ENCODE measurements around the gene SBNO2.
"Not testable (repeated sequence)": the region's sequence is repeated elsewhere in the genome, so short reads cannot be mapped to it uniquely, and the experiment has no call there.

SBNO2 gene

GRCh38 chr19:1173845-1174809 is at the start of gene SBNO2:
Gene SBNO2 (minus strand): TSS chr19:1174268. CDS start chr19:1154276, 19,992 bp downstream.
- in situ Hi-C loops (cut with HindIII; ENCODE audit: low sequenced_read_pairs) = no loop called here

- in situ Hi-C loops (cut with HindIII; ENCODE audit: low sequenced_read_pairs) = no loop called here
These were observed 49.2 kb upstream of the SBNO2 start for GRCh38 chr19:1223018-1223855.

GRCh38 chr19:1222394-1222793 is 48.3 kb upstream of the SBNO2 start:
- in situ Hi-C loops (cut with HindIII; ENCODE audit: low sequenced_read_pairs) = no loop called here

DNA sequence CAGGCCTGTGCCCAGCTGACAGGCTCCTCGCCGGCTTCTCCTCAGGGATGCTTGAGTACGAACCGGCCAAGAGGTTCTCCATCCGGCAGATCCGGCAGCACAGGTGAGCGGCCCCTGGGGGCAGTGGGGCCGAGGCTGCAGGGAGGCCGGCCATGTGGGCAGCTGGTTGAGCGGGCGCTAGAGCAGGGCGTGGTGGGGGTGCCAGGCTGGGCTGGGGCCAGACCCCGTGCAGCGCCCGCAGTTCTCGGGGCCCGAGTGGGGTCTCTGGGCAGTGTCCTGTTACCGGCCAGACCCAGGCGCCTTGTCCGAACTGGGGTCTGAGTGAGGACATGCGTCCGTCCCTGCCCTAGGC is 47.8 kb upstream of the SBNO2 start:
- in situ Hi-C loops (cut with HindIII; ENCODE audit: low sequenced_read_pairs) = no loop called here

GRCh38 chr19:1220976-1221903 is 47.2 kb upstream of the SBNO2 start:
- in situ Hi-C loops (cut with HindIII; ENCODE audit: low sequenced_read_pairs) = no loop called here

DNA sequence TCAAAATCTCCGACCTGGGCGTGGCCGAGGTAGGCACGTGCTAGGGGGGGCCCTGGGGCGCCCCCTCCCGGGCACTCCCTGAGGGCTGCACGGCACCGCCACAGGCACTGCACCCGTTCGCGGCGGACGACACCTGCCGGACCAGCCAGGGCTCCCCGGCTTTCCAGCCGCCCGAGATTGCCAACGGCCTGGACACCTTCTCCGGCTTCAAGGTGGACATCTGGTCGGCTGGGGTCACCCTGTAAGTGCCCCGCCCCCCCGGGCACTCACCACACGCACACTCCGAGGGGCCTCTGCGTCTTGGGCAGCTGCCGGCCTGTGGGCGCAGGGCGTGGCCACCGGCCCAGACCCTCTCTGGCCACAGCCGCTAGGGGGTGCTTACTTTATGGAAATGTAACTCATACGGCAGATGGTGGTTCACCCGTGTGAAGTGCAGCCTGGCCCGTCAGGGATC is 46.4 kb upstream of the SBNO2 start:
- in situ Hi-C loops (cut with HindIII; ENCODE audit: low sequenced_read_pairs) = no loop called here

- in situ Hi-C loops (cut with HindIII; ENCODE audit: low sequenced_read_pairs) = no loop called here
These were observed 45.9 kb upstream of the SBNO2 start for GRCh38 chr19:1219786-1220476.

GRCh38 chr19:1218751-1219567 is 44.9 kb upstream of the SBNO2 start:
- in situ Hi-C loops (cut with HindIII; ENCODE audit: low sequenced_read_pairs) = no loop called here

- in situ Hi-C loops (cut with HindIII; ENCODE audit: low sequenced_read_pairs) = no loop called here
These were observed 43.3 kb upstream of the SBNO2 start for GRCh38 chr19:1217366-1217765.

DNA sequence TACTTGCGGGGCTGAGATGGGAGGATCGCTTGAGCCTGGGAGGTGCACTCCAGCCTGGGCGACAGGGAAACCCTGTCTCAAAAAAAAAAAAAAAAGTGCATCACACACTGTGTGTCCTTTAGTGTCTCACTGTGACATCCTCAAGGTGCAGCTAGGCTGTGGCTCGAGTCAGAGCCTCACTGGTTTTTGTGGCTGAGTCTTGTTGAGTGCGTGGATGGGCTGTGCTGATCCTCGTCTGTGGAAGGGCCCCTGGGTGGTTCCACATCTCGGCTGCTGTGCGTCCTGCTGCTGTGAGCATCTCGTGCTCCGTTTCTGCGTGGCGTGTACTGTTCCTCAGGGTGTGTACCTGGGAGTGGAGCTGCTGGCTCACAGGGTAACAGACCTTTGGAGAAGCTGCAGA is 42.7 kb upstream of the SBNO2 start:
- in situ Hi-C loops (cut with HindIII; ENCODE audit: low sequenced_read_pairs) = no loop called here

DNA sequence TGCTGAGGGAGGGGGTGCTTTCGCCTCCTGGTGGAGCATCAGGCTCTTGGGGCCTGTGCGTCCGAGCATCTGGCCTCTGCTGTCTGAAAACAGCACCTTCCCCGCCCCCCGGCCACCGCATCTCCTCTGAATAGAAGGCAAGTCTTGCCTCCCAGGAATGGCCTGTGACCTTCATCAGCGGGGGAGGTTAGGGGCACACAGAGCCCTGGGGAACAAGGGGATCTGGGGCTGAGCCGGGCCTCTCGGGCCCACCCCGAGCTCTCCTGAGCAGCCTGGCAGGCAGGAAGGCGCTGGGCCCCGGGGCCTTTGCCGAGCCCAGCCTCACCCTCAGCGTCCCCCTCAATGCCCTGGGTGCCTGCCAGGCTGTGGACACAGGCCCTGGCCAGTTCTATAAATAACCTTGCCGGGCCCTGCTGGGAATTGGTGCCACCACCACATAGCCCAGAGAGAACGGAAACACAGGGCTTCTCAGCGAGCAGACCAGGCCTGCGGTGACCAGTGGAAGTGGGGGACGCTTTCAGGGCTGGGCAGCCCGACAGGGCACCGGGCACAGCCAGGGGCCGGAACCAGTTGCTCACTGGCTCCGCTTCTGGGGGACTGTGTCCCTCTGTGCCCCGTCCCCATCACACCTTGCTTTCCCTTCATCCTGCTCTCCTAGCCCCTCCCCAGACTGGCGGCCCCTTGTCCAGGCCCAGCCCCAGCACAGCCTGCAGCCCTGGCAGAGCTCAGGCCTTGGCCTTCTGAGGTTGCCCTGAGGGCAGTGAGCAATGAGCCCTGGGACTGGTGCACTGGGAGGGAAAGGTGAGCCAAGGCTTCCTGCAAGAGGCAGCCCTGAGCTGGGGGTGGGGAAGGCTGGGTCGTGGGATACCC is 41.0 kb upstream of the SBNO2 start:
- in situ Hi-C loops (cut with HindIII; ENCODE audit: low sequenced_read_pairs) = no loop called here

DNA sequence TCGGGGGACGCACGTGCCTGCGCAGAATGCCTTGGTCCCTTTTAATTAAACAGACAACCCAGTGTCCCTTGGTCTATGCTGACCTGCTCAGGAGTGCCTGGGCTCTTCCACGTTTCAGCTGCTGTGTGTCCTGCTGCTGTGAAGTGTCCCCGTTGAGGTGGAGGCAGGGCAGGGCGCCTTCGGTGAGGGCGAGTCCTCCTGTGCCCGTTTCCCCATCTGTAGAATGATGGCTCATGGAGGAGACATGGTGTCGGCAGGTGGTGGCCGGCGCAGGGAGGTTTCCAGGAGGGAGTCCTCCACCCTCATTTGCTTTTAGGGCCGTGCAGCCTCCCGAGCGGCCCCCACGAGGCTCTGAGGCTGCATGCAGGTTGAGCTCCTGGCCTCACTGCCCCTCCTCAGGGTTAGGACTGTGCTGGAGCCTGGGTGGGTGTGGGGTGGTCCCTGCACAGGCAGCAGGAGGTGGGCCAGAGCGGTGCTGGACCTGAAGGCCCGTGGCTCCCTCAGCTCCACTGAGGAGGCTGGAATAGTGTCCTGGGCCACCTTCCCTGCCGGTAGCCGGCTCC is 40.3 kb upstream of the SBNO2 start:
- in situ Hi-C loops (cut with HindIII; ENCODE audit: low sequenced_read_pairs) = no loop called here

- in situ Hi-C loops (cut with HindIII; ENCODE audit: low sequenced_read_pairs) = no loop called here
These were observed 39.6 kb upstream of the SBNO2 start for GRCh38 chr19:1213391-1214286.

DNA sequence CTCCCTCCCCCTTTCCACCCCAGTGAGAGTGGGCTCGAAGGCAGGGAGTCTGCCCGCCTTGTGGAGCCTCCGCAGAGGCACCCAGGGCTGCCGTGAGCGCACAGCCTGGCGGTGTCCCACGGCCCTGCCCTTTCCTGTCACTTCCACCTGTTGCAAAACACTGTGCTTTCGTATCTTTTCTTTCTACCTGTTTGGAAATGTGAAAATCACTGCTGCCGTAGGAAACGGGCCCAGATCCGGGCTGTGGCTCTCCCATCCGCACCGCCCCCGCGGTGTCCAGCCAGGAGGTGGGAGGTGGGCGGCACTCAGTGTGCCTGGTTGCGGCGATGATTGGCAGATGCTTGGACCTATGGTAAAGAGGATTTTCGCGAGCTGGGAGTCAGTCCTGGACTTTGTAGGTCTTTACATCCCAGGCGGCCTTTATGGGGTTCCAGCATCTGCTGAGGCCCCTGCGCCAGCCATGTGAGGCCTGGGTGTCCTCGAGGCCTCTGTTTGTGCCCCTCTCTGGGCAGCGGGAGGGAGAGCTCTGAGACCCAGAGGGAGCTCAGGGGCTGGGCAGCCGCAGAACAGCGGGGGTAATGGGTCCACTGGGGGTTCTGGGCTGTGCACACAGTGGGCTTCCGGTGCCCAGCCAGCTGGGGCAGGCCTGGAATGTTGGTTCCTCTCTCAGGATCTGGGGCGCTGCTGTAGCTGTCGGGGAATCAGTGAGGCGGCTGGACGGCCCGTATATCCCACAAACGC is 37.6 kb upstream of the SBNO2 start:
- in situ Hi-C loops (cut with HindIII; ENCODE audit: low sequenced_read_pairs) = no loop called here

- in situ Hi-C loops (cut with HindIII; ENCODE audit: low sequenced_read_pairs) = no loop called here
These were observed 36.1 kb upstream of the SBNO2 start for GRCh38 chr19:1210227-1210538.

GRCh38 chr19:1208830-1209229 is 34.8 kb upstream of the SBNO2 start:
- in situ Hi-C loops (cut with HindIII; ENCODE audit: low sequenced_read_pairs) = not testable (repeated sequence)
